HUES64 (cell line): Measurements from ENCODE around the gene PCARE.

ENCODE experiments used
- H3K27ac ChIP-seq: 2 replicates; pipeline ENCODE4 v1.7.0; 2013; ENCODE audit warnings: low read depth, low read length, inconsistent platforms
- H3K27me3 ChIP-seq: 2 replicates; pipeline ENCODE4 v1.6.1; 2013; ENCODE audit warnings: mild to moderate bottlenecking, low read length; ENCODE audit not compliant: insufficient read depth
- H3K36me3 ChIP-seq: 2 replicates; pipeline ENCODE4 v1.6.1; 2013; ENCODE audit warnings: mild to moderate bottlenecking, low read length; ENCODE audit not compliant: insufficient read depth
- H3K4me1 ChIP-seq: 2 replicates; pipeline ENCODE4 v1.6.1; 2013; ENCODE audit warnings: mild to moderate bottlenecking, low read length, moderate library complexity; ENCODE audit not compliant: insufficient read depth
- H3K4me3 ChIP-seq: 2 replicates; pipeline ENCODE4 v1.5.1; 2013; ENCODE audit warnings: mild to moderate bottlenecking, low read length, moderate library complexity
- H3K9ac ChIP-seq: 2 replicates; pipeline ENCODE4 v1.6.1; 2013; ENCODE audit warnings: mild to moderate bottlenecking, low read depth, low read length
- H3K9me3 ChIP-seq: 2 replicates; pipeline ENCODE4 v1.6.1; 2013; ENCODE audit warnings: low read depth, low read length; ENCODE audit not compliant: insufficient read depth
- WGBS: fragments of 150-250, 120-280 bp; methylation state at CpG from one replicate; pipeline ENCODE4 v1.1.7; 2013; ENCODE audit warnings: missing lambda C conversion rate; 5-methylcytosine and 5-hydroxymethylcytosine counted together

The PCARE gene

GRCh38 chr2:29070526-29070925 lies 3.8 kb downstream of the PCARE start:
- Histone ChIP-seq H3K4me1 (no peaks in the 10 kb centered on the region), H3K9me3 (no peaks in the 10 kb centered on the region), H3K27me3 (no peaks in the 10 kb centered on the region), H3K9ac (no peak overlapping the region), H3K27ac (no peak overlapping the region), H3K4me3 (no peak overlapping the region), H3K36me3 (no peaks in the 10 kb centered on the region)
- 92% methylated on average over 12 of the region's 12 CpGs for WGBS

GRCh38 chr2:29068513-29068912 lies 5.8 kb downstream of the PCARE start:
- no peak overlapping the region for H3K9ac ChIP-seq

GRCh38 chr2:29066997-29067605 lies 7.2 kb downstream of the PCARE start:
- no peaks in the 10 kb centered on the region for H3K27me3 ChIP-seq
- 92% methylated on average over 7 of the region's 7 CpGs for WGBS

More at GRCh38 chr2:29068513-29068912, 5.8 kb downstream of the PCARE start:
- H3K4me1 ChIP-seq = peaks cover 9% of the 10 kb centered on the region
- no peak overlapping the region for H3K4me3 ChIP-seq
- H3K36me3 ChIP-seq = no peaks in the 10 kb centered on the region
- H3K9me3 ChIP-seq = no peaks in the 10 kb centered on the region
- WGBS = 96% methylated on average over 7 of the region's 7 CpGs
- no peak overlapping the region for H3K27ac ChIP-seq
- no peaks in the 10 kb centered on the region for H3K27me3 ChIP-seq

GRCh38 chr2:29066271-29066860 lies 8.0 kb downstream of the PCARE start:
- H3K9me3 ChIP-seq = no peaks in the 10 kb centered on the region
- H3K4me3 ChIP-seq = no peak overlapping the region
- H3K9ac ChIP-seq = no peak overlapping the region
- WGBS = 94% methylated on average over 8 of the region's 8 CpGs
- H3K36me3 ChIP-seq = no peaks in the 10 kb centered on the region
- H3K27me3 ChIP-seq = no peaks in the 10 kb centered on the region
- H3K27ac ChIP-seq = no peak overlapping the region
- peaks cover 11% of the 10 kb centered on the region for H3K4me1 ChIP-seq

More at GRCh38 chr2:29066997-29067605, 7.2 kb downstream of the PCARE start:
- Histone ChIP-seq H3K4me1 (peaks cover 11% of the 10 kb centered on the region), H3K36me3 (no peaks in the 10 kb centered on the region), H3K27ac (no peak overlapping the region), H3K9ac (no peak overlapping the region), H3K4me3 (no peak overlapping the region), H3K9me3 (no peaks in the 10 kb centered on the region)

GRCh38 chr2:29065068-29065811 lies 9.1 kb downstream of the PCARE start:
- Histone ChIP-seq H3K27me3 (no peaks in the 10 kb centered on the region), H3K4me3 (no peak overlapping the region), H3K36me3 (no peaks in the 10 kb centered on the region), H3K9ac (no peak overlapping the region), H3K9me3 (no peaks in the 10 kb centered on the region), H3K27ac (no peak overlapping the region), H3K4me1 (peaks cover 11% of the 10 kb centered on the region)
- WGBS = 82% methylated on average over 10 of the region's 10 CpGs

GRCh38 chr2:29064746-29065067 lies 9.6 kb downstream of the PCARE start:
- no peaks in the 10 kb centered on the region for H3K36me3 ChIP-seq
- H3K27ac ChIP-seq = no peak overlapping the region
- 85% methylated on average over 11 of the region's 11 CpGs for WGBS
- no peaks in the 10 kb centered on the region for H3K27me3 ChIP-seq
- no peak overlapping the region for H3K9ac ChIP-seq
- H3K4me3 ChIP-seq = no peak overlapping the region
- H3K4me1 ChIP-seq = peaks cover 11% of the 10 kb centered on the region
- no peaks in the 10 kb centered on the region for H3K9me3 ChIP-seq

- H3K4me1 ChIP-seq = peaks cover 11% of the 10 kb centered on the region
- H3K36me3 ChIP-seq = no peaks in the 10 kb centered on the region
- no peak overlapping the region for H3K4me3 ChIP-seq
- H3K27ac ChIP-seq = no peak overlapping the region
- 91% methylated on average over 4 of the region's 4 CpGs for WGBS
- H3K9ac ChIP-seq = no peak overlapping the region
- no peaks in the 10 kb centered on the region for H3K27me3 ChIP-seq
- H3K9me3 ChIP-seq = no peaks in the 10 kb centered on the region
These were observed 10.0 kb downstream of the PCARE start for GRCh38 chr2:29064346-29064715.

GRCh38 chr2:29063646-29064345 lies 10.5 kb downstream of the PCARE start:
- Histone ChIP-seq H3K9me3 (no peaks in the 10 kb centered on the region), H3K4me3 (no peak overlapping the region), H3K36me3 (no peaks in the 10 kb centered on the region), H3K27me3 (no peaks in the 10 kb centered on the region), H3K27ac (no peak overlapping the region), H3K9ac (no peak overlapping the region), H3K4me1 (peaks cover 11% of the 10 kb centered on the region)
- WGBS = 91% methylated on average over 20 of the region's 20 CpGs

- no peaks in the 10 kb centered on the region for H3K27me3 ChIP-seq
- H3K9me3 ChIP-seq = no peaks in the 10 kb centered on the region
These were observed 11.3 kb downstream of the PCARE start for GRCh38 chr2:29063056-29063455.

GRCh38 chr2:29062371-29062770 lies 12.0 kb downstream of the PCARE start:
- Histone ChIP-seq H3K27me3 (no peaks in the 10 kb centered on the region), H3K36me3 (no peaks in the 10 kb centered on the region), H3K9me3 (no peaks in the 10 kb centered on the region), H3K27ac (no peak overlapping the region), H3K4me1 (peaks cover 11% of the 10 kb centered on the region), H3K9ac (no peak overlapping the region), H3K4me3 (no peak overlapping the region)
- 95% methylated on average over 10 of the region's 10 CpGs for WGBS

More at GRCh38 chr2:29063056-29063455, 11.3 kb downstream of the PCARE start:
- H3K4me3 ChIP-seq = no peak overlapping the region
- no peaks in the 10 kb centered on the region for H3K36me3 ChIP-seq
- 94% methylated on average over 6 of the region's 6 CpGs for WGBS
- H3K9ac ChIP-seq = no peak overlapping the region
- peaks cover 11% of the 10 kb centered on the region for H3K4me1 ChIP-seq
- no peak overlapping the region for H3K27ac ChIP-seq

GRCh38 chr2:29061616-29062015 lies 12.7 kb downstream of the PCARE start:
- H3K36me3 ChIP-seq = no peaks in the 10 kb centered on the region
- H3K4me3 ChIP-seq = no peak overlapping the region
- H3K27ac ChIP-seq = no peak overlapping the region
- H3K4me1 ChIP-seq = peaks cover 11% of the 10 kb centered on the region
- 94% methylated on average over 3 of the region's 3 CpGs for WGBS
- no peaks in the 10 kb centered on the region for H3K9me3 ChIP-seq
- H3K9ac ChIP-seq = no peak overlapping the region
- no peaks in the 10 kb centered on the region for H3K27me3 ChIP-seq
